Liver (tissue), 9 donors: ENCODE data around the gene CDC42EP2. TPM values are rescaled to one million over a fixed set of nuclear protein-coding genes. Genes with fewer than 3 reads are reported as not detected.

Experiments used
- DNase-seq: peaks from one replicate; pipeline ENCODE4 v3.0.0-alpha.2; 2017; ENCODE audit warnings: low spot score
- H3K27ac ChIP-seq, 2 donors: one replicate each; pipeline ENCODE4 v1.7.0; 2013; ENCODE audit warnings: inconsistent platforms in 2 of 2, low read length in 2 of 2, control low read depth in 1 of 2, low read depth in 1 of 2, mild to moderate bottlenecking in 1 of 2
- H3K27me3 ChIP-seq, 4 donors: one replicate each; pipeline versions ENCODE4 v1.6.1 to v1.7.0; 2013; ENCODE audit warnings: low read length in 3 of 4, inconsistent platforms in 1 of 4, mild to moderate bottlenecking in 1 of 4, moderate library complexity in 1 of 4; ENCODE audit not compliant: control insufficient read depth in 4 of 4, insufficient read depth in 4 of 4
- H3K36me3 ChIP-seq, 4 donors: one replicate each; pipeline versions ENCODE4 v1.6.1 to v1.7.0; 2013; ENCODE audit warnings: low read length in 3 of 4, mild to moderate bottlenecking in 3 of 4, low read depth in 1 of 4, moderate library complexity in 1 of 4; ENCODE audit not compliant: control insufficient read depth in 4 of 4, insufficient read depth in 3 of 4
- H3K4me1 ChIP-seq, 4 donors: one replicate each; pipeline versions ENCODE4 v1.6.1 to v1.7.0; 2013; ENCODE audit warnings: low read length in 3 of 4, mild to moderate bottlenecking in 3 of 4, moderate library complexity in 1 of 4; ENCODE audit not compliant: control insufficient read depth in 4 of 4, insufficient read depth in 4 of 4
- H3K4me3 ChIP-seq, 3 donors: one replicate each; pipeline versions ENCODE4 v1.6.1 to v1.7.0; 2013; ENCODE audit warnings: low read length in 3 of 3, control low read depth in 1 of 3, low read depth in 1 of 3, mild to moderate bottlenecking in 1 of 3
- H3K9ac ChIP-seq, 2 donors: one replicate each; pipeline ENCODE4 v1.7.0; 2013; ENCODE audit warnings: low read length in 2 of 2, mild to moderate bottlenecking in 2 of 2, moderate library complexity in 2 of 2, control low read depth in 1 of 2, low read depth in 1 of 2
- H3K9me3 ChIP-seq, 4 donors: one replicate each; pipeline versions ENCODE4 v1.6.1 to v1.7.0; 2013; ENCODE audit warnings: low read length in 3 of 4; ENCODE audit not compliant: control insufficient read depth in 4 of 4
- ATF3 ChIP-seq: IDR thresholded peaks from 2 replicates; pipeline ENCODE4 v1.6.1; 2016; ENCODE audit warnings: antibody characterized with exemption
- CTCF ChIP-seq: fragments of 150-350 bp; IDR thresholded peaks from 2 replicates; pipeline ENCODE4 v1.5.1; 2017; ENCODE audit warnings: improper control_type of control experiment, low read depth, low read length; ENCODE audit not compliant: missing input control
- EGR1 ChIP-seq, 2 donors: IDR thresholded peaks; 2 replicates each; pipeline ENCODE4 v1.6.1; 2016 to 2018; ENCODE audit warnings: antibody characterized with exemption in 2 of 2, low read depth in 2 of 2
- FOXA1 ChIP-seq: IDR thresholded peaks from 2 replicates; pipeline ENCODE4 v1.6.1; 2016; ENCODE audit warnings: antibody characterized with exemption
- FOXA2 ChIP-seq: IDR thresholded peaks from 2 replicates; pipeline ENCODE4 v1.6.1; 2016; ENCODE audit warnings: antibody characterized with exemption
- GABPA ChIP-seq, 2 donors: IDR thresholded peaks in 1 of 2; conservative IDR thresholded peaks in 1 of 2; 2 replicates each; pipeline ENCODE4 v1.6.1; 2016; ENCODE audit warnings: antibody characterized with exemption in 2 of 2, mild to moderate bottlenecking in 1 of 2, moderate library complexity in 1 of 2
- HNF4A ChIP-seq, 2 donors: conservative IDR thresholded peaks; 2 replicates each; pipeline ENCODE4 v1.6.1; 2016; ENCODE audit warnings: antibody characterized with exemption in 2 of 2, mild to moderate bottlenecking in 2 of 2
- HNF4G ChIP-seq: IDR thresholded peaks from 2 replicates; pipeline ENCODE4 v1.6.1; 2016; ENCODE audit warnings: antibody characterized with exemption
- JUND ChIP-seq, 2 donors: IDR thresholded peaks; 2 replicates each; pipeline ENCODE4 v1.6.1; 2016; ENCODE audit warnings: antibody characterized with exemption in 2 of 2
- MAX ChIP-seq: IDR thresholded peaks from 2 replicates; pipeline ENCODE4 v1.6.1; 2016; ENCODE audit warnings: antibody characterized with exemption
- NR2F2 ChIP-seq: IDR thresholded peaks from 2 replicates; pipeline ENCODE4 v1.6.1; 2016; ENCODE audit warnings: antibody characterized with exemption
- RAD21 ChIP-seq, 2 donors: IDR thresholded peaks; 2 replicates each; pipeline ENCODE4 v1.6.1; 2016; ENCODE audit warnings: antibody characterized with exemption in 2 of 2, mild to moderate bottlenecking in 2 of 2
- REST ChIP-seq: IDR thresholded peaks from 2 replicates; pipeline ENCODE4 v1.6.1; 2016; ENCODE audit warnings: antibody characterized with exemption, mild to moderate bottlenecking
- RXRA ChIP-seq, 2 donors: IDR thresholded peaks; 2 replicates each; pipeline ENCODE4 v1.6.1; 2017 to 2018; ENCODE audit warnings: antibody characterized with exemption in 2 of 2, mild to moderate bottlenecking in 1 of 2
- SP1 ChIP-seq: IDR thresholded peaks from 2 replicates; pipeline ENCODE4 v1.6.1; 2018; ENCODE audit warnings: antibody characterized with exemption, mild to moderate bottlenecking
- TAF1 ChIP-seq: conservative IDR thresholded peaks from 2 replicates; pipeline ENCODE4 v1.6.1; 2016; ENCODE audit warnings: antibody characterized with exemption, mild to moderate bottlenecking
- YY1 ChIP-seq: IDR thresholded peaks from 2 replicates; pipeline ENCODE4 v1.6.1; 2016; ENCODE audit warnings: antibody characterized with exemption, mild to moderate bottlenecking
- ZBTB33 ChIP-seq: IDR thresholded peaks from 2 replicates; pipeline ENCODE4 v1.6.1; 2016; ENCODE audit warnings: antibody characterized with exemption
- WGBS: extraction: QIAGEN DNeasy Blood & Tissue Kit; methylation state at CpG from one replicate; pipeline ENCODE4 v1.1.7; 2013; 5-methylcytosine and 5-hydroxymethylcytosine counted together
- polyA plus RNA-seq, 2 donors: library from polyadenylated mRNA; stranded (reverse) in 1 of 2; unstranded in 1 of 2; fragments of 200-250 nt in 1 of 2; fragments of >200 nt in 1 of 2; fragmentation: Nextera tagmentation in 1 of 2; extraction: Ambion mirVana in 1 of 2; gene quantifications; one replicate each; pipeline versions ENCODE4 v1.2.1 to v1.2.3, GENCODE V29; 2013 to 2015
- total RNA-seq, 2 donors: library from RNA; depleted of rRNA; stranded (reverse); fragments of >200 nt; gene quantifications; one replicate each; pipeline ENCODE4 v1.2.3, GENCODE V29; 2014
- donor health status: healthy.
- donor health status: healthy.
- donor health status: healthy.
- donor health status: healthy.
- donor health status: healthy.

CDC42EP2 gene
- total and polyA plus RNA-seq, 4 donors: 1.8 to 3.4 (median 1.9) TPM

GRCh38 chr11:65356394-65356972 lies 41.8 kb downstream of the CDC42EP2 start (continued):
- no peak for TF ChIP-seq RAD21 (IDR thresholded peaks at IDR 0.05)

- DNase-seq: no peak
- peak in 1 of 2 donors; percentile 12 for TF ChIP-seq JUND (IDR thresholded peaks at IDR 0.05)
- no peak for TF ChIP-seq ZBTB33
- TF ChIP-seq REST: no peak
- TF ChIP-seq CTCF: no peak
- TF ChIP-seq SP1: peak; percentile 66
- TF ChIP-seq MAX: no peak
- no peak for TF ChIP-seq EGR1 (IDR thresholded peaks at IDR 0.05; ENCODE audit: low read depth in 2 of 2)
- no peak for TF ChIP-seq FOXA2
- no peak for TF ChIP-seq NR2F2
- TF ChIP-seq RXRA (IDR thresholded peaks at IDR 0.05): peak; percentile 68 to 71
- TF ChIP-seq HNF4A (conservative IDR thresholded peaks at IDR 0.05): peak; percentile 83 to 87
- TF ChIP-seq TAF1: no peak
- TF ChIP-seq GABPA (IDR thresholded peaks at IDR 0.05 in 1 of 2, conservative IDR thresholded peaks at IDR 0.05 in 1 of 2): no peak
- TF ChIP-seq HNF4G: no peak
- TF ChIP-seq RAD21 (IDR thresholded peaks at IDR 0.05): no peak
- TF ChIP-seq FOXA1: no peak
- no peak for TF ChIP-seq ATF3
- peak; percentile 24 for TF ChIP-seq YY1
- H3K4me1 ChIP-seq: peaks cover 3 to 31% (median 19%) of the 10 kb centered on the region in 4 donors
- H3K9ac ChIP-seq: no peak overlapping the region
- H3K9me3 ChIP-seq: no peaks in the 10 kb centered on the region
- WGBS: 32% methylated on average over 8 of the region's 8 CpGs
- H3K36me3 ChIP-seq: no peaks in the 10 kb centered on the region
- no peak overlapping the region for H3K4me3 ChIP-seq
- H3K27ac ChIP-seq: no peak overlapping the region
- H3K27me3 ChIP-seq: no peaks in the 10 kb centered on the region
Measured at GRCh38 chr11:65357856-65358356, 43.2 kb downstream of the CDC42EP2 start.
